HCT116 (cell line): ENCODE data around the gene JPH3.

Experiments
- EZH2 ChIP-seq: fragments of 200-600 bp; sonication (generic); IDR thresholded peaks from 2 replicates; pipeline ENCODE4 v1.6.1; 2017; ENCODE audit warnings: antibody characterized with exemption, mixed run types
- POLR2A ChIP-seq: IDR thresholded peaks from 2 replicates; pipeline ENCODE4 v1.7.0; 2011; ENCODE audit warnings: borderline replicate concordance; ENCODE audit not compliant: insufficient read depth, insufficient read length; ENCODE audit errors: extremely low read depth
- SP1 ChIP-seq: IDR thresholded peaks from 2 replicates; pipeline ENCODE4 v1.6.1; 2012; ENCODE audit warnings: low read depth

GRCh38 chr16:87700406-87701077, 98.2 kb downstream of the JPH3 start:
- TF ChIP-seq EZH2 (no peak), POLR2A (no peak), SP1 (no peak)
